DND-41 (cell line): ENCODE data around the gene WFDC8.

Experiments used
- ATAC-seq: fragments of 200-7000 bp; cut with Tn5 transposase; 3 replicates; pipeline ENCODE4 v1.9.1; 2021; ENCODE audit warnings: low read depth; ENCODE audit not compliant: insufficient read depth
- DNase-seq: peaks from one replicate; pipeline ENCODE4 v3.0.0-alpha.2; 2020
- H2AFZ ChIP-seq: 2 replicates; pipeline ENCODE4 v1.6.0; 2012; ENCODE audit warnings: low read depth, low read length
- H3K27ac ChIP-seq: 2 replicates; pipeline ENCODE4 v1.5.1; 2012; ENCODE audit warnings: low read length, inconsistent platforms
- H3K27me3 ChIP-seq: fragments of 200-600 bp; sonication (generic); 2 replicates; pipeline ENCODE4 v1.6.0; 2012; ENCODE audit warnings: low read length, mild to moderate bottlenecking, inconsistent platforms; ENCODE audit not compliant: insufficient read depth, poor library complexity
- H3K36me3 ChIP-seq: 2 replicates; pipeline ENCODE4 v1.5.1; 2012; ENCODE audit warnings: low read length, inconsistent platforms; ENCODE audit not compliant: insufficient read depth
- H3K4me1 ChIP-seq: 2 replicates; pipeline ENCODE4 v1.5.1; 2012; ENCODE audit warnings: mild to moderate bottlenecking, low read length; ENCODE audit not compliant: insufficient read depth
- H3K4me2 ChIP-seq: 2 replicates; pipeline ENCODE4 v1.6.0; 2012; ENCODE audit warnings: mild to moderate bottlenecking, moderate library complexity, low read length, inconsistent platforms; ENCODE audit not compliant: insufficient read depth
- H3K4me3 ChIP-seq, 2 experiments: fragments of 200-600 bp in 1 of 2; shearing (Covaris generic) in 1 of 2; 2 replicates each; pipeline ENCODE4 v1.5.1; 2012 to 2016; ENCODE audit warnings: inconsistent platforms in 2 of 2, low read length in 2 of 2, mild to moderate bottlenecking in 2 of 2, low read depth in 1 of 2, moderate library complexity in 1 of 2
- H3K79me2 ChIP-seq: 2 replicates; pipeline ENCODE4 v1.6.0; 2012; ENCODE audit warnings: low read length, inconsistent platforms; ENCODE audit not compliant: insufficient read depth
- H3K9ac ChIP-seq: 2 replicates; pipeline ENCODE4 v1.6.0; 2012; ENCODE audit warnings: low read depth, mild to moderate bottlenecking, inconsistent platforms, low read length, moderate library complexity
- H3K9me3 ChIP-seq: 2 replicates; pipeline ENCODE4 v1.5.1; 2012; ENCODE audit warnings: low read length, moderate library complexity, mild to moderate bottlenecking, inconsistent platforms; ENCODE audit not compliant: insufficient read depth, severe bottlenecking
- H4K20me1 ChIP-seq: 2 replicates; pipeline ENCODE4 v1.6.0; 2012; ENCODE audit warnings: low read length; ENCODE audit not compliant: insufficient read depth
- CTCF ChIP-seq: IDR thresholded peaks from 2 replicates; pipeline ENCODE4 v1.5.1; 2012; ENCODE audit warnings: borderline replicate concordance, low read length, moderate library complexity, mild to moderate bottlenecking; ENCODE audit not compliant: poor library complexity, severe bottlenecking; ENCODE audit errors: extremely low read depth
- EZH2 ChIP-seq: IDR thresholded peaks from 3 replicates; pipeline ENCODE4 v1.6.1; 2012; ENCODE audit warnings: borderline replicate concordance, low read depth, mild to moderate bottlenecking, moderate library complexity, low read length, inconsistent platforms; ENCODE audit not compliant: severe bottlenecking

Gene WFDC8

GRCh38 chr20:45579184-45579583 lies at the start of gene WFDC8:
WFDC8 (minus strand) TSS chr20:45579284; CDS start chr20:45579247, 37 bp downstream.
- Histone ChIP-seq H3K27me3 (peaks cover 33% of the 10 kb centered on the region), H3K79me2 (no peaks in the 10 kb centered on the region), H3K4me2 (no peak within 1 kb of the TSS), H3K9ac (no peak within 1 kb of the TSS), H2AFZ (no peak within 1 kb of the TSS), H3K4me1 (no peaks in the 10 kb centered on the region), H3K9me3 (no peaks in the 10 kb centered on the region), H3K36me3 (no peaks in the 10 kb centered on the region), H4K20me1 (no peaks in the 10 kb centered on the region), H3K4me3 (no peak within 1 kb of the TSS), H3K27ac (no peak within 1 kb of the TSS)
- ATAC-seq (no peak), DNase-seq (no peak)
- no peak for TF ChIP-seq EZH2
- TF ChIP-seq CTCF: no peak

GRCh38 chr20:45626540-45626939 lies 47.5 kb upstream of the WFDC8 start:
- H3K79me2 ChIP-seq: no peaks in the 10 kb centered on the region
- H3K9ac ChIP-seq: no peak overlapping the region
- H3K36me3 ChIP-seq: no peaks in the 10 kb centered on the region
- ATAC-seq (no peak), DNase-seq (no peak)
- no peak overlapping the region for H3K27ac ChIP-seq
- no peaks in the 10 kb centered on the region for H3K9me3 ChIP-seq
- TF ChIP-seq EZH2 (no peak), CTCF (no peak)
- H2AFZ ChIP-seq: no peak overlapping the region
- no peak overlapping the region for H3K4me2 ChIP-seq
- H4K20me1 ChIP-seq: no peaks in the 10 kb centered on the region
- H3K4me3 ChIP-seq: no peak overlapping the region
- H3K4me1 ChIP-seq: no peaks in the 10 kb centered on the region
- H3K27me3 ChIP-seq: peaks cover 10% of the 10 kb centered on the region

- Histone ChIP-seq H3K4me2 (no peak overlapping the region), H4K20me1 (no peaks in the 10 kb centered on the region), H3K27me3 (peaks cover 1% of the 10 kb centered on the region), H3K9me3 (no peaks in the 10 kb centered on the region), H3K27ac (no peak overlapping the region), H3K4me1 (no peaks in the 10 kb centered on the region), H3K4me3 (no peak overlapping the region), H3K36me3 (no peaks in the 10 kb centered on the region), H3K79me2 (no peaks in the 10 kb centered on the region), H3K9ac (no peak overlapping the region), H2AFZ (no peak overlapping the region)
- DNase-seq (no peak), ATAC-seq (no peak)
- TF ChIP-seq EZH2: no peak
- TF ChIP-seq CTCF: no peak
Observed at GRCh38 chr20:45621593-45621992, 42.5 kb upstream of the WFDC8 start.

GRCh38 chr20:45617591-45617990 lies 38.5 kb upstream of the WFDC8 start:
- H3K27me3 ChIP-seq: peaks cover 12% of the 10 kb centered on the region
- no peak for TF ChIP-seq EZH2
- no peak for TF ChIP-seq CTCF
- H3K36me3 ChIP-seq: no peaks in the 10 kb centered on the region
- ATAC-seq: no peak
- H3K4me3 ChIP-seq: no peak overlapping the region
- no peak overlapping the region for H3K27ac ChIP-seq
- no peak overlapping the region for H3K4me2 ChIP-seq
- no peak for DNase-seq
- no peaks in the 10 kb centered on the region for H3K79me2 ChIP-seq
- no peak overlapping the region for H3K9ac ChIP-seq
- no peaks in the 10 kb centered on the region for H3K9me3 ChIP-seq
- H4K20me1 ChIP-seq: no peaks in the 10 kb centered on the region
- H2AFZ ChIP-seq: no peak overlapping the region
- no peaks in the 10 kb centered on the region for H3K4me1 ChIP-seq
